Lower lobe of right lung (tissue), 2 donors: ENCODE data around the gene CDK11A. TPM values are rescaled to one million over a fixed set of nuclear protein-coding genes. Genes with fewer than 3 reads are reported as not detected.
"Not testable (repeated sequence)": the region's sequence is repeated elsewhere in the genome, so short reads cannot be mapped to it uniquely, and the experiment has no call there.

Experiments used
- ATAC-seq, 2 donors: fragments of 200-7000 bp; cut with Tn5 transposase; one replicate each; pipeline ENCODE4 v1.9.1; 2020 to 2022; ENCODE audit warnings: mild to moderate bottlenecking in 2 of 2, moderate library complexity in 2 of 2
- DNase-seq: peaks from one replicate; pipeline ENCODE4 v3.0.0-alpha.2; 2020
- H3K27ac ChIP-seq: fragments of 200-600 bp; one replicate; pipeline ENCODE4 v1.8.0; 2022
- H3K27me3 ChIP-seq: fragments of 200-600 bp; one replicate; pipeline ENCODE4 v1.8.0; 2022; ENCODE audit warnings: low read depth
- H3K36me3 ChIP-seq: fragments of 200-600 bp; one replicate; pipeline ENCODE4 v1.8.0; 2022; ENCODE audit warnings: mild to moderate bottlenecking
- H3K4me1 ChIP-seq: fragments of 200-600 bp; one replicate; pipeline ENCODE4 v1.8.0; 2022
- H3K4me3 ChIP-seq: fragments of 200-600 bp; one replicate; pipeline ENCODE4 v1.8.0; 2022; ENCODE audit warnings: mild to moderate bottlenecking
- H3K9me3 ChIP-seq: fragments of 200-600 bp; one replicate; pipeline ENCODE4 v1.8.0; 2022
- intact Hi-C: fragments of 100-400 bp; cut with DNase I; formaldehyde crosslinking; loops from one replicate; pipeline ENCODE4 v1.11.0; 2022
- long read RNA-seq: library from polyadenylated mRNA; unstranded; transcript quantifications from one replicate; pipeline ENCODE4 v2.0.0, GENCODE V29; 2021
- total RNA-seq: library from RNA; stranded (reverse); fragmentation: NEBNext Ultra II Directional; extraction: Animal tissue kit (Norgen Biotek cat#: 25700); gene quantifications from one replicate; pipeline ENCODE4 v1.2.1, GENCODE V29; 2021
- TF ChIP-seq, protein P1 (sequence below): fragments of 200-600 bp; IDR thresholded peaks from one replicate; pipeline ENCODE4 v1.8.0; 2022; ENCODE audit warnings: antibody characterized with exemption, mild to moderate bottlenecking
- donor health status: DM: no; HTN: yes; CAD: no; lungs with severe emphysema.

The CDK11A gene
- 56.1 TPM for total RNA-seq
- long read RNA-seq, partial matches to known transcripts = 17 of 23 reads
- long read RNA-seq, other reads (novel, unspliced or antisense) = 3 of 23 reads

DNA sequence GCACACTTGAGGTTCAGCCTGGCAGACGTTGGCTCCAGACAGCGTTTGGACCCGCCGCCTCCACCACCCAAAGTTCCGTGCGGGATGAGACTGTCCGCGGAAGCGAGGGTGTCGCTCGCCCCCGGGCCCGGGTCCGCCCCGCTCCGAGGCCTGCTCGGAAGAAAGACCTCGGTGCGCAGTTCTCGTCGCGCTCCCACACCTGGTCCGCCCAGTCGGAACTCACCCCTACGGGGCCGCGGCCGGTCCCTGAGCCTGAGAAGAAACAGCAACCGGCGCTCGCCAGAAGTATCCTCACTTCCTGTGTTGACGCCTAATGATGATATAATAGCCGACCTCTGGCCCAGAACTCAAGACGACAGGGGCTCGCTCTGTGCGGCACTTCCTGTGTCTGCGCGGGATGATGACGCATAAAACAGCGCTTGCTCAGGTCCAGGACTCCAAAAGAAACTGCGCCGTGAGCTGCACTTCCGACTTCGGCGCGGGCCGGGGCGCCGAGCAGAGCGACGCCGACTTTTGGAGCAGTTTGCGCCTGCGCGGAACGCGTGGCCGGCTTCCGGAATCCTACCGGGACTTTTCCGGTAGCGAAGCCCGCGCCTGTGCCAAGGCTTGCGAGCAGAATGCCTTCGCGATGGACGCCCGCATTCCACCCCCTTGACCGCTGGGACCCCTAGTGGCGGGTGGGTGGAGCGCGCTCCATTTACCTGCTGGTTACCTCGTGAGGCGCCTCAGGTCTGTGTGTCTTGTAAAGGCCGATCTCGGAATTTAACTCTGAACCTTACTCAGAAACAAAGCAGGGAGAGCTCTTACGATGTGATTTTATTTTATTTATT lies at the start of gene CDK11A:
Gene CDK11A, minus strand, starts transcription at position 323 of the 830 bp plus-strand sequence. CDS start 1,539 bp downstream, outside the sequence.
- peak within 1 kb of the TSS; percentile 62 for H3K4me3 ChIP-seq

DNA sequence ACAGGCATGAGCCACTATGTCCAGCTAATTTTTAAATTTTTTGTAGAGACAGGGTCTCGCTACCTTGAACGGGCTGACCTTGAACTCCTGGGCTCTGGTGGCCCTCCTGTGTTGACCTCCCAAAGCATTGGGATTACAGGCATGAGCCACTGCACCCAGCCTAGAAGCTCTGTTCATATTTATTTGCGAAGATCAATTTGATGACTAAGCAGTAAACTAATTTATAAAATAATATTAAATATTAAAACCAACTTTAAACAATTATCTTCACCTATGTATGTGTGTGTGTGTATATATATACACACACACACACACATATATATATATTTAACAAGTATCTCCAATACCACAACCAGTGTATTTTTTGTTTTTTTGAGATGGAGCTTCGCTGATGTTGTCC lies 49.7 kb upstream of the CDK11A start:
- Histone ChIP-seq H3K27me3 (no peaks in the 10 kb centered on the region), H3K27ac (no peak overlapping the region), H3K4me1 (peaks cover 39% of the 10 kb centered on the region), H3K9me3 (peaks cover 3% of the 10 kb centered on the region), H3K36me3 (peaks cover 18% of the 10 kb centered on the region), H3K4me3 (no peak overlapping the region)
- ATAC-seq = no peak
- intact Hi-C loops = no loop called here
- DNase-seq = no peak
- TF ChIP-seq, protein P1, sequence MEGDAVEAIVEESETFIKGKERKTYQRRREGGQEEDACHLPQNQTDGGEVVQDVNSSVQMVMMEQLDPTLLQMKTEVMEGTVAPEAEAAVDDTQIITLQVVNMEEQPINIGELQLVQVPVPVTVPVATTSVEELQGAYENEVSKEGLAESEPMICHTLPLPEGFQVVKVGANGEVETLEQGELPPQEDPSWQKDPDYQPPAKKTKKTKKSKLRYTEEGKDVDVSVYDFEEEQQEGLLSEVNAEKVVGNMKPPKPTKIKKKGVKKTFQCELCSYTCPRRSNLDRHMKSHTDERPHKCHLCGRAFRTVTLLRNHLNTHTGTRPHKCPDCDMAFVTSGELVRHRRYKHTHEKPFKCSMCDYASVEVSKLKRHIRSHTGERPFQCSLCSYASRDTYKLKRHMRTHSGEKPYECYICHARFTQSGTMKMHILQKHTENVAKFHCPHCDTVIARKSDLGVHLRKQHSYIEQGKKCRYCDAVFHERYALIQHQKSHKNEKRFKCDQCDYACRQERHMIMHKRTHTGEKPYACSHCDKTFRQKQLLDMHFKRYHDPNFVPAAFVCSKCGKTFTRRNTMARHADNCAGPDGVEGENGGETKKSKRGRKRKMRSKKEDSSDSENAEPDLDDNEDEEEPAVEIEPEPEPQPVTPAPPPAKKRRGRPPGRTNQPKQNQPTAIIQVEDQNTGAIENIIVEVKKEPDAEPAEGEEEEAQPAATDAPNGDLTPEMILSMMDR = no peak

More for the DNA sequence above, at the start of gene CDK11A:
- TF ChIP-seq, protein P1 = peak; percentile 53
- peak; percentile 98 for ATAC-seq
- H3K4me1 ChIP-seq, H3K9me3 ChIP-seq, H3K27me3 ChIP-seq, intact Hi-C loops: not testable (repeated sequence)
- DNase-seq = peak; percentile 98
- H3K36me3 ChIP-seq = peaks cover 29% of the 10 kb centered on the region
- peak within 1 kb of the TSS; percentile 93 for H3K27ac ChIP-seq

DNA sequence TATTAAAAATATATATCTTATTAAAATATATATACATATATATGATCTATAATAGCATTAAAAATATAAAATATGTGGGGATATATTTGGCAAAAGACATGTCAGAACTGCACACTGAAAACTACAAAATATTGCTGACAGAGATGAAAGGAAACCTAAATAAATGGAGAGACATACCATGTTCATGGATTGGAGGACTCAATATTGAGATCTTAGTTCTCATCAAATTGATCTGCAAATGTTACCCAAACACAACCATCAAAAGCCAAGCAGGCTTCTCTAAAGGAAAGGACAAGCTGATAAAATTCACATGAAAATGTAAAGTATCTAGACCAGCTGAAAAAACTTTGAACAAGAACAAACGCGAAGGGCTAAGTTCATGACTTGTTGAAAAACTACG lies 46.9 kb upstream of the CDK11A start:
- Histone ChIP-seq H3K27me3 (no peaks in the 10 kb centered on the region), H3K27ac (no peak overlapping the region), H3K36me3 (peaks cover 30% of the 10 kb centered on the region), H3K9me3 (peaks cover 3% of the 10 kb centered on the region), H3K4me1 (peaks cover 19% of the 10 kb centered on the region), H3K4me3 (no peak overlapping the region)
- intact Hi-C loops = no loop called here
- ATAC-seq (no peak), DNase-seq (no peak)
- TF ChIP-seq, protein P1 = no peak

DNA sequence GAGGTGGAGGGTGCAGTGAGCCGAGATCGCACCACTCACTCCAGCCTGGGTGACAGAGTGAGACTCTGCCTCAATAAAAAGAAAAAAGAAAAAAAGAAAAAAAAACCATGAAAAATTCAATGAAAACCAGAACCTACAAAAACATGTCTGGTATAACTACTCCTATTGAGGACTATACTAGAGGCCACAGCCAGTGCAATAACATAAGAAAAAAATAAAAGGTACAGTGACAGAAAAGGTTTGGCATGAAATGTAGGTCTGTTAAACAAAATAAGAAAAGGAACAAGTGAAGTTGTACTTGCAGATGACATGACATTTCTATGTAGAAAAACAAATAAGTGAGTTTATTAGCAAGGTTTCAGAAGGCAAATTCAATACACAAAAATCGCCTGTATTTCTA lies 45.9 kb upstream of the CDK11A start:
- Histone ChIP-seq H3K27ac (no peak overlapping the region), H3K27me3 (no peaks in the 10 kb centered on the region), H3K9me3 (peaks cover 3% of the 10 kb centered on the region), H3K36me3 (peaks cover 39% of the 10 kb centered on the region), H3K4me3 (no peak overlapping the region), H3K4me1 (peaks cover 17% of the 10 kb centered on the region)
- TF ChIP-seq, protein P1 = no peak
- ATAC-seq (no peak), DNase-seq (no peak)
- intact Hi-C loops = no loop called here

DNA sequence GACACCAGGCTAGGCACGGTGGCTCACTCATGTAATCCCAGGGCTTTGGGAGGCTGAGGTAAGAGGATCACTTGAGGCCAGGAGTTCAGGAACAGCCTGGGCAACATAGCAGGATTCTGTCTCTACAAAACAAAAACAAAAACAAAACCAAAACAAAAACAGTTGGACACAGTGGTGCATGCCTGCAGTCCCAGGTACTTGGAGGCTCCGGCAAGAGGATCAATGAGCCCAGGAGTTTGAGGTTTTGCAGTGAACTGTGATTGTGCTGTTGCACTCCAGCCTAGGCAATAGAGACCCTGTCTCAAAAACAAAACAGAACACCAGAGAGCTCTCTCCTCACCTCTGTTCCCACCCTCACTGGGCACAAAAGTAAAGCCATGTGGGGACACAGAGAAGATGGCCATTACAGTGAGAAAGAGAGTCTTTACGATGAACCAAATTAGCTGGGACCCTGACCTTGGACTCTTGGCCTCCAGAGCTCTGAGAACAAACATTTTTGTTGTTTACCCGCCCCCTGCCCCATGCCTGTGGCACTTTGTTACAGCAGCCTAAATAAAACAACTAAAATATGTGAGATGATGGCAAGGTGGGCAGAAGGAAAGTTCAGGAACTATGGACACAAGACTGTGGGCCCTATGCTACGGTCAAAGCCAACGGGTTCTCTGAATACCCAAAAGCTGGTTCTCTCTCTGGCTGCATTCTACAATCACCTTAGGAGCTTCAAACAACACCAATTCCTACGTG lies 44.3 kb upstream of the CDK11A start:
- no peak for DNase-seq
- Histone ChIP-seq H3K9me3 (peaks cover 3% of the 10 kb centered on the region), H3K4me3 (no peak overlapping the region), H3K27ac (no peak overlapping the region), H3K4me1 (peaks cover 22% of the 10 kb centered on the region), H3K36me3 (peaks cover 55% of the 10 kb centered on the region), H3K27me3 (no peaks in the 10 kb centered on the region)
- intact Hi-C loops = no loop called here
- TF ChIP-seq, protein P1 = no peak
- ATAC-seq = no peak
